Stimulated activated CD8-positive, alpha-beta memory T cell treated with anti-CD3 and anti-CD28 coated beads, Interleukin-7, amount 100 ng/mL, for 1 hour (primary cell): Measurements from ENCODE around the gene TLK1.
"Not testable (repeated sequence)": the region's sequence is repeated elsewhere in the genome, so short reads cannot be mapped to it uniquely, and the experiment has no call there.

Source experiments
- DNase-seq, 2 donors: peaks; one replicate each; pipeline ENCODE4 v3.0.0-alpha.2; 2020; ENCODE audit warnings: low read depth in 2 of 2

TLK1 gene

GRCh38 chr2:171169333-171169732 is 8.6 kb upstream of the TLK1 start:
- no peak for DNase-seq

GRCh38 chr2:171167352-171167997 is 6.8 kb upstream of the TLK1 start:
- DNase-seq = no peak

GRCh38 chr2:171166328-171166983 is 5.8 kb upstream of the TLK1 start:
- no peak for DNase-seq

GRCh38 chr2:171165967-171166327 is 5.3 kb upstream of the TLK1 start:
- no peak for DNase-seq

- DNase-seq = no peak
Observed at GRCh38 chr2:171163261-171163660, 2.6 kb upstream of the TLK1 start.

GRCh38 chr2:171162522-171163197 is 2.0 kb upstream of the TLK1 start:
- DNase-seq = not testable (repeated sequence)

- DNase-seq = peak; percentile 27 to 28
Observed at GRCh38 chr2:171160956-171161740, 455 bp upstream of the TLK1 start.

GRCh38 chr2:171159372-171160118 is 1.1 kb downstream of the TLK1 start:
- DNase-seq = peak; percentile 4 to 8

- no peak for DNase-seq
Observed at GRCh38 chr2:171158790-171159371, 1.8 kb downstream of the TLK1 start.

GRCh38 chr2:171158036-171158789 is 2.5 kb downstream of the TLK1 start:
- no peak for DNase-seq

GRCh38 chr2:171157109-171157500 is 3.6 kb downstream of the TLK1 start:
- no peak for DNase-seq

- DNase-seq = no peak
Observed at GRCh38 chr2:171154348-171154747, 6.3 kb downstream of the TLK1 start.

- DNase-seq = no peak
Observed at GRCh38 chr2:171150694-171151285, 9.9 kb downstream of the TLK1 start.

GRCh38 chr2:171149986-171150693 is 10.6 kb downstream of the TLK1 start:
- DNase-seq = no peak

- no peak for DNase-seq
Observed at GRCh38 chr2:171149171-171149938, 11.3 kb downstream of the TLK1 start.

GRCh38 chr2:171147081-171147480 is 13.6 kb downstream of the TLK1 start:
- DNase-seq = no peak

- no peak for DNase-seq
Observed at GRCh38 chr2:171146633-171147032, 14.1 kb downstream of the TLK1 start.

GRCh38 chr2:171146071-171146470 is 14.6 kb downstream of the TLK1 start:
- DNase-seq = no peak

- DNase-seq = no peak
Observed at GRCh38 chr2:171143670-171144062, 17.0 kb downstream of the TLK1 start.
